NCI-H748 (cell line): ENCODE data around the gene CHST3.
"Not testable (repeated sequence)": the region's sequence is repeated elsewhere in the genome, so short reads cannot be mapped to it uniquely, and the experiment has no call there.

Experiments used
- DNase-seq: peaks from one replicate; lab custom pipeline; 2025; ENCODE audit not compliant: unreplicated experiment; lab: John Stamatoyannopoulos, UW

CHST3 gene

GRCh38 chr10:71972746-71973695, 8.8 kb downstream of the CHST3 start:
- DNase-seq: no peak

- DNase-seq: no peak
These were observed 9.7 kb downstream of the CHST3 start for GRCh38 chr10:71973777-71974488.

GRCh38 chr10:71974489-71975021, 10.4 kb downstream of the CHST3 start:
- DNase-seq: no peak

- no peak for DNase-seq
These were observed 11.1 kb downstream of the CHST3 start for GRCh38 chr10:71975087-71975870.

GRCh38 chr10:71975871-71976725, 11.9 kb downstream of the CHST3 start:
- DNase-seq: no peak

- not testable (repeated sequence) for DNase-seq
These were observed 13.4 kb downstream of the CHST3 start for GRCh38 chr10:71977614-71977903.

GRCh38 chr10:71978476-71978875, 14.3 kb downstream of the CHST3 start:
- DNase-seq: peak; percentile 18

GRCh38 chr10:71978988-71979691, 14.9 kb downstream of the CHST3 start:
- no peak for DNase-seq

- DNase-seq: no peak
These were observed 15.5 kb downstream of the CHST3 start for GRCh38 chr10:71979692-71980062.

- DNase-seq: no peak
These were observed 16.2 kb downstream of the CHST3 start for GRCh38 chr10:71980181-71981014.

GRCh38 chr10:71981015-71981875, 17.1 kb downstream of the CHST3 start:
- DNase-seq: no peak

- DNase-seq: no peak
These were observed 17.7 kb downstream of the CHST3 start for GRCh38 chr10:71981876-71982230.

GRCh38 chr10:71982269-71983178, 18.3 kb downstream of the CHST3 start:
- DNase-seq: no peak

GRCh38 chr10:71984126-71984808, 20.1 kb downstream of the CHST3 start:
- no peak for DNase-seq

- no peak for DNase-seq
These were observed 20.7 kb downstream of the CHST3 start for GRCh38 chr10:71984809-71985388.
